Measurements from ENCODE around the gene DNAAF5. TPM values are rescaled to one million over a fixed set of nuclear protein-coding genes. Genes with fewer than 3 reads are reported as not detected.

The DNAAF5 gene
- total RNA-seq, 3 donors from 2014 or later, result 29.4 to 43.0 (median 30.9) TPM

DNA sequence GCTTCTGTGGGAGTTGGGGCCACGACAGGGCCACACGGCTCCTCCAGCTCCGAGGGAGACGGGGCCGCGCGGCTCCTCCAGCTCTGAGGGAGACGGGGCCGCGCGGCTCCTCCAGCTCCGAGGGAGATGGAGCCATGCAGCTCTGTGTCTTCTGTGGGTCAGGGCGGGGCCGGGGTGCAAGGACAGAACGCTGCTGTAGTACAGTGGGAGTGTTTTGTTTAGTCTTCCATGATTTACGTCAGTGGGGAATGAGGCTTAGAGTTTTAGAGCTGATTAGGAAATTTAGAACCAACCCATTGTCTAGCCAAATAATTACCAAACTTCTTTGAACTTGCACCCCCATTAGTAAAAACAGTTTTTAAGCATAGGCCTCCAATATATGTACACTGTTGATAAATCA is 33.5 kb downstream of the DNAAF5 start:
- H3K36me3 ChIP-seq (ENCODE audit: low read depth), result peaks cover 8% of the 10 kb centered on the region
- no peaks in the 10 kb centered on the region for H3K9me3 ChIP-seq
- DNase-seq, result peak in 2 of 3 donors; percentile 29 to 36
- intact Hi-C loops (cut with DNase I, micrococcal nuclease), result no loop called here
- TF ChIP-seq, protein P1, sequence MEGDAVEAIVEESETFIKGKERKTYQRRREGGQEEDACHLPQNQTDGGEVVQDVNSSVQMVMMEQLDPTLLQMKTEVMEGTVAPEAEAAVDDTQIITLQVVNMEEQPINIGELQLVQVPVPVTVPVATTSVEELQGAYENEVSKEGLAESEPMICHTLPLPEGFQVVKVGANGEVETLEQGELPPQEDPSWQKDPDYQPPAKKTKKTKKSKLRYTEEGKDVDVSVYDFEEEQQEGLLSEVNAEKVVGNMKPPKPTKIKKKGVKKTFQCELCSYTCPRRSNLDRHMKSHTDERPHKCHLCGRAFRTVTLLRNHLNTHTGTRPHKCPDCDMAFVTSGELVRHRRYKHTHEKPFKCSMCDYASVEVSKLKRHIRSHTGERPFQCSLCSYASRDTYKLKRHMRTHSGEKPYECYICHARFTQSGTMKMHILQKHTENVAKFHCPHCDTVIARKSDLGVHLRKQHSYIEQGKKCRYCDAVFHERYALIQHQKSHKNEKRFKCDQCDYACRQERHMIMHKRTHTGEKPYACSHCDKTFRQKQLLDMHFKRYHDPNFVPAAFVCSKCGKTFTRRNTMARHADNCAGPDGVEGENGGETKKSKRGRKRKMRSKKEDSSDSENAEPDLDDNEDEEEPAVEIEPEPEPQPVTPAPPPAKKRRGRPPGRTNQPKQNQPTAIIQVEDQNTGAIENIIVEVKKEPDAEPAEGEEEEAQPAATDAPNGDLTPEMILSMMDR (IDR thresholded peaks at IDR 0.05), result no peak
- ATAC-seq, result peak; percentile 67
- H3K4me3 ChIP-seq, result no peak overlapping the region
- peaks cover 6% of the 10 kb centered on the region for H3K4me1 ChIP-seq (ENCODE audit: low read depth)

DNA sequence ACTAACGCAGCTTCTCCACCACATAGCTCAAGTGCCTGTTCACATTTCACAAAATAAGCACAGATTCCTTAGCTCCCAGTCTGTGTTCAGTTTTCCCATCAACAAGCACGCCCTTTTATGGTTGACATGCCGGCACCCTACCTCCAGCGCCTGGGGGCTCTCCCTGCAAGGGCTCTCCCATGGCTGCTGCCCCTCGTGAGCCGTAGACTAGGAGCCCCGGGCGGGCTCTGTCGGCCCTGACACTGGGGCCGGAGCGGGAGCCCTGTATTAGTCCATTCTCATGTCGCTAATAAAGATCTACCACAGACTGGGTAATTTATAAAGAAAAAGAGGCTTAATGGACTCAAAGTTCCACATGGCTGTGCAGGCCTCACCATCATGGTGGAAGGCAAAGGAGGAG is 34.6 kb downstream of the DNAAF5 start:
- ATAC-seq (no peak), DNase-seq (peak in 1 of 3 donors; percentile 31)
- intact Hi-C loops (cut with DNase I, micrococcal nuclease), result no loop called here
- peaks cover 8% of the 10 kb centered on the region for H3K36me3 ChIP-seq (ENCODE audit: low read depth)
- TF ChIP-seq, protein P1 (IDR thresholded peaks at IDR 0.05), result no peak
- H3K4me3 ChIP-seq, result no peak overlapping the region
- no peaks in the 10 kb centered on the region for H3K9me3 ChIP-seq
- H3K4me1 ChIP-seq (ENCODE audit: low read depth), result peaks cover 6% of the 10 kb centered on the region

DNA sequence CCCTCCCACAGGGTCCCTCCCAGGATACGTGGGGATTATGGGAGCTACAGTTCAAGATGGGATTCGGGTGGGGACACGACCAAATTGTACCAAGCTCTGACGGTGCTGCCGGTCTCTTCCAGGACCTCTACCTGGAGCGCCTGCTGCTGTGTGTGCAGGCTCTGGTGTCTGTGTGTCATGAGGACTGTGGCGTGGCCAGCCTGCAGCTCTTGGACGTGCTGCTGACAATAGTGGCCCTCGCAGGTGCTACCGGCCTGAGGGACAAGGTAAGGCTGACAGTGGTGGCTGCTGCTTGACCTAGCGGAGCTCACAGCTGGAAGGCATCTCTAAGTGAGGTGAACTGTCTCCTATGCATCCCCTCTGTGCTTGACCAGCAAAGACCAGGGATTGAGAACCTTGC is 35.1 kb downstream of the DNAAF5 start:
- intact Hi-C loops (cut with DNase I, micrococcal nuclease), result no loop called here
- peaks cover 8% of the 10 kb centered on the region for H3K36me3 ChIP-seq (ENCODE audit: low read depth)
- no peak overlapping the region for H3K4me3 ChIP-seq
- DNase-seq, result peak in 1 of 3 donors; percentile 30
- ATAC-seq, result no peak
- H3K9me3 ChIP-seq, result no peaks in the 10 kb centered on the region
- H3K4me1 ChIP-seq (ENCODE audit: low read depth), result peaks cover 6% of the 10 kb centered on the region
- TF ChIP-seq, protein P1 (IDR thresholded peaks at IDR 0.05), result no peak

GRCh38 chr7:762885-763284 is 36.4 kb downstream of the DNAAF5 start:
- TF ChIP-seq, protein P1 (IDR thresholded peaks at IDR 0.05), result no peak
- Histone ChIP-seq H3K4me1 (ENCODE audit: low read depth) (peaks cover 6% of the 10 kb centered on the region), H3K4me3 (no peak overlapping the region), H3K9me3 (no peaks in the 10 kb centered on the region), H3K36me3 (ENCODE audit: low read depth) (peaks cover under 1% of the 10 kb centered on the region)
- ATAC-seq, result no peak
- intact Hi-C loops (cut with DNase I, micrococcal nuclease), result no loop called here
- DNase-seq, result no peak

DNA sequence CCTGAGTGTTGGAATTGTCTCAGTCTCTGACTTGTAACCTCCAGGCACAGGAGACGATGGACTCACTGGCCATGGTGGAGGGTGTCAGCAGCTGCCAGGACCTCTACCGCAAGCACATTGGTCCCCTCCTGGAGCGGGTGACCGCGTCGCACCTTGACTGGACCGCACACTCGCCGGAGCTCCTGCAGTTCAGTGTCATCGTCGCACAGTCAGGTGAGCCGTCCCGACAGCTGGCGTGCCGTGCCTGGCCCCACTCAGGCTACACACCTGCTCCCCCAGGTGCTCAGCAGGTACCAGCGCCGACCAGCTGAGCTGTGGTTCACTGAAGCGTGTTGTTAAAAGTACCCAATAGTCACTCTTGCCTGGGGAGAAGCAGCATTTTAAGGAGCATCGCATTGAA is 37.3 kb downstream of the DNAAF5 start:
- ATAC-seq, result no peak

More for the DNA sequence above, 37.3 kb downstream of the DNAAF5 start:
- H3K4me3 ChIP-seq, result no peak overlapping the region
- DNase-seq, result no peak
- H3K9me3 ChIP-seq, result no peaks in the 10 kb centered on the region
- intact Hi-C loops (cut with DNase I, micrococcal nuclease), result no loop called here
- H3K4me1 ChIP-seq (ENCODE audit: low read depth), result peaks cover 6% of the 10 kb centered on the region
- no peaks in the 10 kb centered on the region for H3K36me3 ChIP-seq (ENCODE audit: low read depth)
- TF ChIP-seq, protein P1 (IDR thresholded peaks at IDR 0.05), result no peak
